Thyroid gland (tissue), 4 donors: ENCODE results near the gene ORAI2.

Experiments used
- CTCF ChIP-seq, 6 experiments: fragments of 200-600 bp in 3 of 6; fragments of 450-650 bp in 3 of 6; sonication (generic) in 3 of 6; IDR thresholded peaks; one replicate each; pipeline ENCODE4 v1.5.1; 2016 to 2019; ENCODE audit warnings: antibody characterized with exemption in 6 of 6, mild to moderate bottlenecking in 2 of 6, inconsistent platforms in 1 of 6, moderate library complexity in 1 of 6
- POLR2A ChIP-seq, 2 donors: fragments of 450-650 bp; IDR thresholded peaks; one replicate each; pipeline ENCODE4 v1.6.1; 2017; ENCODE audit warnings: antibody characterized with exemption in 2 of 2, mild to moderate bottlenecking in 2 of 2, moderate library complexity in 1 of 2

DNA sequence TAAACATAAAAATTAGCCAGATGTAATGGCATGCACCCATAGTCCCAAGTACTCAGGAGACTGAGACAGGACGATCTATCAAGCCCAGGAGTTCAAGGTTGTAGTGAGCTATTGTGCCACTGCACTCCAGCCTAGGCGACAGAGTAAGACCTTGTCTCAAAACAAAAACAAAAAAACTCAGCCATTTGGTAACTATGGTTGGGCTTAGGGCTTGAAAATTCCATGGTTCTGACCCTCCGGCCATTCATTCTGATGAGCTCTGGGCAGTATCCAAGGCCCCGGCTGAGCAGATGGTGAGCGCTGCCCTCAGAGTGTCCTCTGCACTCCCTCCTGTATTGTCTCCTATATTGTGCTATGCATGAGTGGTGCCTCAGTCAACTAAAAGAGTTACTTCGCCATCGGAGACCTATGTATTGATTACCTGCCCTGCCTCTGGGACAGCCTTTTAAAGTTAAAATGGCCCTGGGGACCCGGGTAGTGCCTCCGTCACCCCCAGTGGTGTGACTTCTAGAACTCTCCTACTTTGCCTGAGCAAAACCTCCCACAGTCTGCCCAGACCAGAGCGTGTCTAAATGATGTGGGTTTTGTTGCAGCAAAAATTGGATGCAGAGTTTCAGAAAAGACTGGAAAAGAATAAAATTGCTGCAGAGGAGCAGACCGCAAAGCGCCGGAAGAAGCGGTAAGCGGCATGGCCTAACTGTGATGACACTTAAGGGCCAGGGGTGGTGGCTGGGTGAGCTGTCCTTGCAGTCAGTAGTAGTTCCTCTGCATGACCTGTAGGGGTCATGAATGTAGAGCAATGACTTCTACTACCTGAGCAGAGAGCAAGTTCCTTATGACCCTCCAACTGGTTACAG is 29.1 kb upstream of the ORAI2 start:
- peak in 5 of 6 experiments; percentile 38 to 67 (median 51) for TF ChIP-seq CTCF (IDR thresholded peaks at IDR 0.05)
- TF ChIP-seq POLR2A (IDR thresholded peaks at IDR 0.05): no peak
